AG04450 (cell line): ENCODE data around the gene C3orf85. TPM values are rescaled to one million over a fixed set of nuclear protein-coding genes. Genes with fewer than 3 reads are reported as not detected.

ENCODE experiments used
- CTCF ChIA-PET: fragments of 300-600, 350-600 bp; formaldehyde crosslinking; extraction: SDS; loops from one replicate; lab custom pipeline; 2022; ENCODE audit warnings: antibody characterized with exemption, inconsistent platforms; lab: Charles Lee
- POLR2A ChIA-PET: fragments of 350-600 bp; formaldehyde crosslinking; extraction: SDS; loops from one replicate; lab custom pipeline; 2021; ENCODE audit warnings: antibody characterized with exemption, inconsistent platforms; lab: Yijun Ruan, JAX
- DNase-seq: peaks from one replicate; pipeline ENCODE4 v3.0.0-alpha.2; 2011; ENCODE audit warnings: low read depth, low spot score
- H3K27ac ChIP-seq: one replicate; pipeline ENCODE4 v1.5.1; 2012; ENCODE audit warnings: low read depth, low read length, control low read depth
- H3K27me3 ChIP-seq: one replicate; pipeline ENCODE4 v1.6.0; 2012; ENCODE audit warnings: low read length; ENCODE audit not compliant: control insufficient read depth, insufficient read depth
- H3K4me3 ChIP-seq: 2 replicates; pipeline ENCODE4 v1.5.1; 2011; ENCODE audit warnings: mild to moderate bottlenecking, low read depth, low read length, control low read depth
- H3K9me3 ChIP-seq: 2 replicates; pipeline ENCODE4 v1.5.1; 2012; ENCODE audit warnings: low read length; ENCODE audit not compliant: control insufficient read depth, insufficient read depth
- polyA plus RNA-seq: library from polyadenylated mRNA; depleted of rRNA; stranded (reverse); fragments of >200 nt; gene quantifications from 2 replicates; pipeline ENCODE4 v1.2.3, GENCODE V29; 2011
- TF ChIP-seq, protein P1 (sequence below): IDR thresholded peaks from 2 replicates; pipeline ENCODE4 v1.5.1; 2011; ENCODE audit warnings: low read depth, low read length, control low read depth, inconsistent platforms

The C3orf85 gene
- polyA plus RNA-seq, 1 experiment, result not detected

DNA sequence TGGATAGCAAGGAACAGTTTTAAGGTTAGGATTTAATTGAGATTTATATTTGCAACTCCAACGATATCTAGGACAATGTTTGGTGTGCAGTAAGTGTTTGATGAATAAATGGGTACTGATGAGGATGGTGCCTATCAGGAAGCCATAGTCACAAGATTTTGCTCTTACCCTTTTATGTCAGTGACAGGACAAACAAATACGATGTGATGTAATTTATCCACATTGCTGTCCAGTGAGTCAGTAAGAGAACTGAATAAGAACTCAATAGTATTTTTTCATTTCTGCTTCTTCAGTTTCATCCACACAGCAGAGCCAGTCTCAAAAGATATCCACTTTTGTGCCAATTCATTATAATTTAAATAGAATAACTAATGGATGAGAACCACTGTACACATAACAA, 18.5 kb downstream of the C3orf85 start:
- no peaks in the 10 kb centered on the region for H3K27me3 ChIP-seq
- H3K4me3 ChIP-seq, result no peak overlapping the region
- no peaks in the 10 kb centered on the region for H3K9me3 ChIP-seq
- no peak for DNase-seq
- H3K27ac ChIP-seq, result no peak overlapping the region
- POLR2A ChIA-PET, result no interaction called here
- CTCF ChIA-PET, result no interaction called here
- TF ChIP-seq, protein P1, sequence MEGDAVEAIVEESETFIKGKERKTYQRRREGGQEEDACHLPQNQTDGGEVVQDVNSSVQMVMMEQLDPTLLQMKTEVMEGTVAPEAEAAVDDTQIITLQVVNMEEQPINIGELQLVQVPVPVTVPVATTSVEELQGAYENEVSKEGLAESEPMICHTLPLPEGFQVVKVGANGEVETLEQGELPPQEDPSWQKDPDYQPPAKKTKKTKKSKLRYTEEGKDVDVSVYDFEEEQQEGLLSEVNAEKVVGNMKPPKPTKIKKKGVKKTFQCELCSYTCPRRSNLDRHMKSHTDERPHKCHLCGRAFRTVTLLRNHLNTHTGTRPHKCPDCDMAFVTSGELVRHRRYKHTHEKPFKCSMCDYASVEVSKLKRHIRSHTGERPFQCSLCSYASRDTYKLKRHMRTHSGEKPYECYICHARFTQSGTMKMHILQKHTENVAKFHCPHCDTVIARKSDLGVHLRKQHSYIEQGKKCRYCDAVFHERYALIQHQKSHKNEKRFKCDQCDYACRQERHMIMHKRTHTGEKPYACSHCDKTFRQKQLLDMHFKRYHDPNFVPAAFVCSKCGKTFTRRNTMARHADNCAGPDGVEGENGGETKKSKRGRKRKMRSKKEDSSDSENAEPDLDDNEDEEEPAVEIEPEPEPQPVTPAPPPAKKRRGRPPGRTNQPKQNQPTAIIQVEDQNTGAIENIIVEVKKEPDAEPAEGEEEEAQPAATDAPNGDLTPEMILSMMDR, result no peak

DNA sequence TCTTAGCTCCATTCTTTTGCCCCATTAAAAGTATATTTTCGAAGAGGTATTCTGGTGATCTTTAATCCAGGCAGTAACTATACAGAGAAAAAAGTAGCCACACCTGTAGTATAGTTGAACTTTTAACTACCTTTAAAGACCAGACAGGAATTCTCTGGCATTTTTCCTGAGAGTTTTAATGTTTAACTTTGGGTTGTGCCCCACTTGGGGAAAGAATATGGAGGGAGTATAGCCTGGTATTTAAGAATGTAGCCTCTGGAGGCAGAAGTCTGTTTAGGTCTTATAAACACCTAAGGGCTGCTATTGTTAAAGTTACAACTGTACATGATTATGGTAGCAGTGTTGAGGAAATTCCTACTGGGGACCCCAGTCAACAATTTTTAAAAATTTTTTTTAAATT, 19.3 kb downstream of the C3orf85 start:
- POLR2A ChIA-PET, result no interaction called here
- CTCF ChIA-PET, result no interaction called here
- no peaks in the 10 kb centered on the region for H3K27me3 ChIP-seq
- no peak overlapping the region for H3K27ac ChIP-seq
- TF ChIP-seq, protein P1, result no peak
- no peaks in the 10 kb centered on the region for H3K9me3 ChIP-seq
- H3K4me3 ChIP-seq, result no peak overlapping the region
- DNase-seq, result no peak

DNA sequence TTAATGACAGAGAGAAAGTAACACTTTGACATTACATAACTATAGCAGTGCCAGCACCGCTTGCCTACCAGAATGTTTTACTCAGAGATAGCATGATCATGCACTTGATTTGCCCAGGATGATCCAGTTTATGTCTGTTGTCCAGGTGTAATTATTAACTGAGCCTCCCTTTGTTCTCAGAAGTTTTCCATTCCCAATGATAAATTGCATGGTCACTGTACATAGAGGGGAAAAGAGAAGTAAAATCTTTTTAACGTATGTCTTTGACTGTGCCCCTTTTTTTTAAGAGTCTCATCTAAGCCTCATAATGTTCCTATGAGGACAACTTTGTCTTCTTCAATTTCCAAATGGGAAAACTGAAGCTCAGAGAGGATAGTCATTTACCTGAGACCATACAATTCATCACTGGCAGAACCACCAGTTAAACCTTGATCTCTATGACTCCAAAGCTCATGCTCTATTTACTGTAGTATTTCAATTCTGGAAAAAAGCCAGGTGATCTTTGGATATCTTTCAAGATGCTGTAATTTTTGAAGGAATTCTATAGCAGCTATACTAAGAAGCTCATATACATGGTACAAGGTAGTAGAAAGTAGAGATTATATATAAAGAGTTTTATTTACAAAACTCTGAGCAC, 25.1 kb downstream of the C3orf85 start:
- Histone ChIP-seq H3K27me3 (no peaks in the 10 kb centered on the region), H3K4me3 (no peak overlapping the region), H3K27ac (no peak overlapping the region), H3K9me3 (no peaks in the 10 kb centered on the region)
- DNase-seq, result no peak
- TF ChIP-seq, protein P1, result no peak
- CTCF ChIA-PET, result no interaction called here
- POLR2A ChIA-PET, result no interaction called here

DNA sequence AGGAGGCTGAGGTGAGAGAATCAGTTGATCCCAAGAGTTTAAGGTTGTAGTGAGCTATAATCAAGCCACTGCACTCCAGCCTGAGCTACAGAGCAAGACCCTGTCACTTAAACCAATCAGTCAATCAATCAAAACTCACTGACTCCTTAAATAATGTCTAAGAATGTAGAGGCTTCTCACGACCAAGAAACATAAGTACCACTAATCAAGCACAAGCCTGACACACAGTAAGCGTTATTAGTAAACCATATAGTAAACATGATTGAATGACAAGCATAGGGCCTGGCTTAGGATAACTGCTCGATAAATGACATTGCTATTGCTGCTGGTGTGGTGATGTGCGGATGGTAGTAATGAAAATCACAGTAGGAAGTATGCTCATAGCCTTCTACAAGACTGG, 29.4 kb downstream of the C3orf85 start:
- ChIA-PET POLR2A (no interaction called here), CTCF (no interaction called here)
- Histone ChIP-seq H3K27ac (no peak overlapping the region), H3K4me3 (no peak overlapping the region), H3K27me3 (peaks cover 3% of the 10 kb centered on the region), H3K9me3 (no peaks in the 10 kb centered on the region)
- TF ChIP-seq, protein P1, result no peak
- no peak for DNase-seq

DNA sequence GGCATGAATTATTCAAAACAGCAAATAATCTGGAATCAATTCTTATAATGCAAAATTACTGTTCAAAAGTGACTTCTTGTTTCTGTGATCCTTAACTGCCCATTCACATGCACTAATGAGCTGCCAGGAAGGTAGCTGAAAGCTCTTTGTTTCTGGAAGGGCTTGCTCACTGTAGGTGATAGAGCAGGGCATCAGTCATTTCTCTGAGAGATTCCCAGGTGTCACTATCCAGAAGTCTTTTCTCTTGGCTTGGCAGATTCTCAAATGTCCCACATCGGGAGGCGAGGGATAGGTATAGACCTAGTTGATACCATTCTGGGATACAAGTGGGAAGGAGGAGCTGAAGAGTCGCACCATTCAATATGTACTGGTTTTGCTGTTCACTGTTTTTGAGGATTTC, 35.0 kb downstream of the C3orf85 start:
- Histone ChIP-seq H3K27me3 (peaks cover 3% of the 10 kb centered on the region), H3K9me3 (no peaks in the 10 kb centered on the region), H3K4me3 (no peak overlapping the region), H3K27ac (no peak overlapping the region)
- TF ChIP-seq, protein P1, result no peak
- ChIA-PET POLR2A (no interaction called here), CTCF (interaction anchor here (0.8 kb wide), 1 partner anchor 504 kb away, joined by 3 read pairs; no protein-coding TSS in a partner anchor)
- DNase-seq, result no peak
